Transverse colon (tissue), 4 donors: ENCODE measurements around the gene HSCB. TPM values are rescaled to one million over a fixed set of nuclear protein-coding genes. Genes with fewer than 3 reads are reported as not detected.

Source experiments
- DNase-seq: peaks from one replicate; pipeline ENCODE4 v3.0.0-alpha.2; 2019
- H3K27ac ChIP-seq, 4 donors: fragments of 200-600 bp; sonication (generic); 2 replicates each; pipeline ENCODE4 v1.5.1; 2016 to 2018; ENCODE audit warnings: inconsistent platforms in 4 of 4
- H3K27me3 ChIP-seq: fragments of 200-600 bp; sonication (generic); 2 replicates; pipeline ENCODE4 v1.5.1; 2017; ENCODE audit warnings: inconsistent platforms
- H3K36me3 ChIP-seq, 4 donors: fragments of 200-600 bp; sonication (generic); 2 replicates each; pipeline ENCODE4 v1.5.1; 2017 to 2019; ENCODE audit warnings: inconsistent platforms in 4 of 4
- H3K4me1 ChIP-seq, 4 donors: fragments of 200-600 bp; sonication (generic); 2 replicates each; pipeline ENCODE4 v1.5.1; 2017 to 2020; ENCODE audit warnings: inconsistent platforms in 4 of 4
- H3K4me3 ChIP-seq, 4 donors: fragments of 200-600 bp; sonication (generic); 1 replicate in 1 of 4; 2 replicates in 3 of 4; pipeline versions ENCODE4 v1.5.1 to v1.6.1; 2017 to 2019; ENCODE audit warnings: inconsistent platforms in 4 of 4
- H3K9me3 ChIP-seq, 2 donors: fragments of 200-600 bp; sonication (generic); 2 replicates each; pipeline ENCODE4 v1.5.1; 2017 to 2019; ENCODE audit warnings: inconsistent platforms in 2 of 2
- EP300 ChIP-seq: sonication (generic); formaldehyde crosslinking; IDR thresholded peaks from one replicate; pipeline ENCODE4 v1.6.1; 2017; ENCODE audit warnings: antibody characterized with exemption, low read depth
- POLR2A ChIP-seq: fragments of 450-650 bp; IDR thresholded peaks from one replicate; pipeline ENCODE4 v1.6.1; 2016; ENCODE audit warnings: antibody characterized with exemption, mild to moderate bottlenecking, moderate library complexity
- POLR2AphosphoS5 ChIP-seq, 3 donors: sonication (generic); formaldehyde crosslinking; IDR thresholded peaks; one replicate each; pipeline ENCODE4 v1.6.1; 2016; ENCODE audit warnings: antibody characterized with exemption in 3 of 3
- WGBS, 2 donors: methylation state at CpG; one replicate each; pipeline ENCODE4 v1.1.5; 2018; ENCODE audit warnings: low coverage in 1 of 2; 5-methylcytosine and 5-hydroxymethylcytosine counted together
- in situ Hi-C, 4 donors: fragments of 200-750 bp; cut with MboI; loops; one replicate each; pipeline versions ENCODE4 v1.15.0 to v1.15.1; 2017; ENCODE audit warnings: low sequenced_read_pairs in 3 of 4, low pct_ligation_motif_present in 1 of 4, low pct_unique_long_range_greater_than_20kb in 1 of 4
- intact Hi-C: fragments of 100-400 bp; cut with DNase I; formaldehyde crosslinking; loops from one replicate; pipeline ENCODE4 v1.15.1; 2023; ENCODE audit warnings: low total_unique reads
- total RNA-seq, 4 donors: library from RNA; depleted of rRNA; stranded (reverse); fragments of >200 nt; gene quantifications; one replicate each; pipeline ENCODE4 v1.1.0, GENCODE V29; 2016
- TF ChIP-seq, protein P1 (sequence below), 5 experiments: fragments of 200-600 bp in 3 of 5; fragments of 450-650 bp in 2 of 5; sonication (generic) in 3 of 5; IDR thresholded peaks; 1 replicate in 2 of 5; 2 replicates in 3 of 5; pipeline ENCODE4 v1.5.1; 2016 to 2017; ENCODE audit warnings: antibody characterized with exemption in 5 of 5, inconsistent platforms in 3 of 5, mild to moderate bottlenecking in 2 of 5, moderate library complexity in 1 of 5

The HSCB gene
- total RNA-seq, 4 donors from 2014 or later, result 2.6 to 25.3 (median 20.5) TPM

DNA sequence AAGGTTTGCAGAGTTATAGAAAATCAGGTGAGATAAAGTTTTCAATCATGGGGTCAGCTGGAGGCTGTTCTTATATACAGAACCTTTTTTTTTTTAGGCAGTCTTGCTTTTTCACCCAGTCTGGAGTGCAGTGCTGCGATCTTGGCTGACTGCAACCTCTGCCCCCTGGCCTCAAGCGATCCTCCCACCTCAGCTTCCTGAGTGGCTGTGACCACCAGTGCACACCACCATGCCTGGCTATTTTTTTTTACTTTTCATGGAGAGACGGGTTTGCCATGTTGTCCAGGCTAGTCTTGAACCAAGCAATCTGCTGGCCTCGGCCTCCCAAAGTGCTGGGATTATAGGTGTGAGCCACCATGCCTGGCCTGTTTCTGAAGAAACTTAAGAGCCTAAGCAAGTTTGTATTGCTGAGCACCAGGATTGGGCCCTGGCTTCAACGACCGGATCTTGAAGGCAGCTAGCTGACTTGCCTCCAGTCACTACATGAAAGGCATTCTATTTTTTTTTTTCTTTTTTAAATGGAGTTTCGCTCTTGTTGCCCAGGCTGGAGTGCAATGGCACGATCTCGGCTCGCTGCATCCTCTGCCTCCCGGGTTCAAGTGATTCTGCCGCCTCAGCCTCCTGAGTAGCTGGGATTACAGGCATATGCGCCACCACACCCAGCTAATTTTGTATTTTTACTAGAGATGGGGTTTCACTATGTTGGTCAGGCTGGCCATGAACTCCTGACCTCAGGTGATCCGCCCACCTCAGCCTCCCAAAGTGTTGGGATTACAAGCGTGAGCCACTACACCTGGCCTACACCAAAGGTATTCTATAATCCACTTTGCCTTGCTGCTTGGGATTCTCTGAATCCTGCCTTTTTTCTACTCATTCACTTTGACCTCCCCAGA is 50.9 kb downstream of the HSCB start:
- Histone ChIP-seq H3K27ac (peak overlapping the region; percentile 44 to 67 (median 56)), H3K36me3 (peaks cover 0 to 32% (median 14%) of the 10 kb centered on the region in 4 donors), H3K4me3 (no peak overlapping the region), H3K4me1 (peaks cover 6 to 56% (median 16%) of the 10 kb centered on the region in 4 donors), H3K27me3 (no peaks in the 10 kb centered on the region), H3K9me3 (no peaks in the 10 kb centered on the region)
- in situ Hi-C loops, result no loop called here
- DNase-seq, result no peak
- TF ChIP-seq POLR2AphosphoS5 (IDR thresholded peaks at IDR 0.05) (no peak), EP300 (no peak), POLR2A (no peak)
- TF ChIP-seq, protein P1, sequence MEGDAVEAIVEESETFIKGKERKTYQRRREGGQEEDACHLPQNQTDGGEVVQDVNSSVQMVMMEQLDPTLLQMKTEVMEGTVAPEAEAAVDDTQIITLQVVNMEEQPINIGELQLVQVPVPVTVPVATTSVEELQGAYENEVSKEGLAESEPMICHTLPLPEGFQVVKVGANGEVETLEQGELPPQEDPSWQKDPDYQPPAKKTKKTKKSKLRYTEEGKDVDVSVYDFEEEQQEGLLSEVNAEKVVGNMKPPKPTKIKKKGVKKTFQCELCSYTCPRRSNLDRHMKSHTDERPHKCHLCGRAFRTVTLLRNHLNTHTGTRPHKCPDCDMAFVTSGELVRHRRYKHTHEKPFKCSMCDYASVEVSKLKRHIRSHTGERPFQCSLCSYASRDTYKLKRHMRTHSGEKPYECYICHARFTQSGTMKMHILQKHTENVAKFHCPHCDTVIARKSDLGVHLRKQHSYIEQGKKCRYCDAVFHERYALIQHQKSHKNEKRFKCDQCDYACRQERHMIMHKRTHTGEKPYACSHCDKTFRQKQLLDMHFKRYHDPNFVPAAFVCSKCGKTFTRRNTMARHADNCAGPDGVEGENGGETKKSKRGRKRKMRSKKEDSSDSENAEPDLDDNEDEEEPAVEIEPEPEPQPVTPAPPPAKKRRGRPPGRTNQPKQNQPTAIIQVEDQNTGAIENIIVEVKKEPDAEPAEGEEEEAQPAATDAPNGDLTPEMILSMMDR (IDR thresholded peaks at IDR 0.05), result no peak
- intact Hi-C loops, result no loop called here
- WGBS, 2 donors, result 74 to 82% methylated on average over 3 to 15 of the region's 15 CpGs

DNA sequence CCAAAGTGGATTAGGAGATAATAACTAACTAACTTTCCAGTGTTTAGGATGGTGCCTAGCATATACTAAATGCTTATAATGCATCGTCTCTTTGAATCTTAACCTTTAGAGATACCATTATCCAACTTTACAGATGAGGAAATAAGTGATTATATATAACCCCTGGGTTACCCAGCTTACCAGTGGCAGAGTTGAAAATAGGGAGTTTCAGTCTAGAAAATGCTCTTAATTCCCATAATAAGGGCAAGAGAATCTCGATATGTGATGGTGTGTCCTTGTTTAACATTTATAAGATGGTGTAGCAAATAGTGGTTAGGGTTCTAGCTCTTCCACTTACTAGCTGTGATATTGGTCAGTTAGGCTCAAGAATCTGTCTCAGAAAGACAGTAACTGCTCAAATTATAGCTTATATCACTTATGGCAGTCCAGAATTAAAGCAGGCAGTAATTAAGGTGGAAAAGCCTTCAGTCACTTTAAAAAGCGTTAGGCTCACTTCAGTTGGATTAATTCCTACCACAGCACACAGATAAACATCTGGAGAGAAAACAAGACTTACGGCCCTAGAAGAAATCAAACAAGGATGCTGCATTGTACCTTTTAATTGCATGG is 52.2 kb downstream of the HSCB start:
- Histone ChIP-seq H3K36me3 (peaks cover 0 to 31% (median 14%) of the 10 kb centered on the region in 4 donors), H3K4me3 (no peak overlapping the region), H3K9me3 (no peaks in the 10 kb centered on the region), H3K27me3 (no peaks in the 10 kb centered on the region), H3K4me1 (peaks cover 2 to 64% (median 28%) of the 10 kb centered on the region in 4 donors), H3K27ac (peak overlapping the region in 3 of 4 donors; percentile 0 to 8 (median 0))
- DNase-seq, result no peak
- 54 to 74% methylated on average over 3 to 4 of the region's 4 CpGs for WGBS, 2 donors
- TF ChIP-seq POLR2A, result no peak
- TF ChIP-seq POLR2AphosphoS5 (IDR thresholded peaks at IDR 0.05), result peak in 1 of 3 donors; percentile 38
- in situ Hi-C loops (no loop called here), intact Hi-C loops (no loop called here)

DNA sequence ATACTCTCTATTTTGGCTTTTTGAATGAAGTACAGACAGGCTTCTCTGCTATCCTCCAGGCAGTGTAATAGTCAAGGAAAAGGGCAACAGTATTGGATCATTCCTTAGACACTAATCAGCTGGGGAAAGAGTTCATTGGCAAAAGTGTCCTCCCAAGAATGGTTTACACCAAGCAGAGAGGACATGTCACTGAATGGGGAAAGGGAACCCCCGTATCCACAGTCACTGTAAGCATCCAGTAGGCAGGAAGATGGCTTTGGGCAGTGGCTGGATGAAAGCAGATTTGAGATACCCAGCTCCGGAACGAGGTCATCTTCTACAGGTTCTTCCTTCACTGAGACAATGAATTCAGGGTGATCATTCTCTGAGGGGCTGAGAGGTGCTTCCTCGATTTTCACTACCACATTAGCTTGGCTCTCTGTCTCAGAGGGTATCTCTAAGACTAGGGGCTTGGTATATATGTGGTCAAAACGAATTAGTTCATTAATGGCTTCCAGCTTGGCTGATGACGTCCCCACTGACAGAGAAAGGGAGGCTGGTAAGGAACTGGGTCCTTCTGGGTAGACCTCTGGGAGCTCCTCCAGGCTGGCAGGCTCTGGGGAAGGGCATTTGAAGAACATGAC is 53.3 kb downstream of the HSCB start:
- Histone ChIP-seq H3K27ac (peak overlapping the region in 2 of 4 donors; percentile 2 to 99), H3K9me3 (no peaks in the 10 kb centered on the region), H3K4me1 (peaks cover 2 to 66% (median 28%) of the 10 kb centered on the region in 4 donors), H3K27me3 (no peaks in the 10 kb centered on the region), H3K4me3 (no peak overlapping the region), H3K36me3 (peaks cover 0 to 31% (median 14%) of the 10 kb centered on the region in 4 donors)
- intact Hi-C loops, result no loop called here
- 67 to 72% methylated on average over 1 to 6 of the region's 6 CpGs for WGBS, 2 donors
- in situ Hi-C loops, result no loop called here
- TF ChIP-seq, protein P1 (IDR thresholded peaks at IDR 0.05), result no peak
- TF ChIP-seq POLR2AphosphoS5 (IDR thresholded peaks at IDR 0.05) (peak in 1 of 3 donors; percentile 26), POLR2A (no peak), EP300 (no peak)
- DNase-seq, result no peak

DNA sequence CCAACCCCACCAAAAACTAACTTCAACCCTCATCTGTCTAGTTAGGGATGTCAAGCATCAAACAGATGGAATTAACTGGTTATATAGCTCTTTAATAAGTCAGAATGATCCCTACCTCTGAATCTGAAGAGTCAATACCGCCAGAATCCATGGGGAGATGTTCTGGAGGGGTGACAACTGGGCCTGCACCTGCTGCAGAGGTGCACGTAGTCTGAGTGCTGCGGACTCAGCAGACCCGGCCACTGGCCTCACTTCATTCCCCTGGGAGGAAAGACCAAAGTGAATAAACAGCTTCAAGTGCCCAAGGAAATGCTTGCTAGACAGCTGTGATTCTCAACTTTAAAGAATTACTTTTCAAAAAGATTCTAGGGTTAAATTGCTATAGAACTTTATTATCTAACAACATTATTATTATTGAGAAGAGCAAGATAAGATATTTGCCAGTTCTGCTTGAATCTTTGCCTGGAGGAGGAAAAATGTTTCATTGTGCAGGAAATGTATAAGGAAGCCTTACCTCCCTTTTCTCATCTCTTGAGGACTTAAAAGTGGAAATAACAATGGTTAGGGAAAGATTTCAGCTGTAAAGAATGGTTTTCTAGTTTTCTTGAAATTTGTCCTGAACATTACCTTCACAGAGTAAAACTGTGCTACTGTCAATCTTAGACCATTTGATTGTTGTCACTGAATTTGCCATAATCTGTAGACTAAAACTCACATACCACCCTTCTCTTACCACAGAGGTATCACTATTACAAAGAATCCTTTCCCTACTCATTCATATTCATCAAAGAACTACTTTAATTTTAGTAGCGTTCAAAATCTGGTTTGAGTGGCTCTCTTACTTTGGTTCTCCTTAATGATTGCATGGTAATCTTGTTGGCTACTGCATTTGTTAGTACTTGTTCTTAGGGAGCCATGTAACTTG is 54.4 kb downstream of the HSCB start:
- TF ChIP-seq POLR2A (no peak), POLR2AphosphoS5 (IDR thresholded peaks at IDR 0.05) (no peak), EP300 (no peak)
- TF ChIP-seq, protein P1 (IDR thresholded peaks at IDR 0.05), result no peak
- H3K4me1 ChIP-seq, result peaks cover 2 to 69% (median 30%) of the 10 kb centered on the region in 4 donors
- peaks cover 0 to 31% (median 14%) of the 10 kb centered on the region in 4 donors for H3K36me3 ChIP-seq
- H3K9me3 ChIP-seq, result no peaks in the 10 kb centered on the region
- no peak for DNase-seq
- WGBS, 2 donors, result 81 to 83% methylated on average over 1 to 5 of the region's 5 CpGs
- peak overlapping the region in 2 of 4 donors; percentile 27 to 99 for H3K27ac ChIP-seq
- no peak overlapping the region for H3K4me3 ChIP-seq
- no peaks in the 10 kb centered on the region for H3K27me3 ChIP-seq
- in situ Hi-C loops, result no loop called here
- intact Hi-C loops, result no loop called here
